Smooth muscle cell of the brain vasculature (primary cell): Measurements from ENCODE around the gene CD164.

ENCODE experiments used
- DNase-seq: peaks from one replicate; pipeline ENCODE4 v3.0.0-alpha.2; 2012; ENCODE audit warnings: low read depth, low spot score

CD164 gene

GRCh38 chr6:109381747-109382575 lies at the start of gene CD164:
Gene CD164, minus strand, starts transcription at chr6:109382467. Its CDS starts 89 bp downstream, at chr6:109382378.
- peak; percentile 87 for DNase-seq

GRCh38 chr6:109429496-109429895 lies 47.2 kb upstream of the CD164 start:
- no peak for DNase-seq

- no peak for DNase-seq
Measured at GRCh38 chr6:109428889-109429477, 46.7 kb upstream of the CD164 start.

GRCh38 chr6:109424946-109425345 lies 42.7 kb upstream of the CD164 start:
- DNase-seq: no peak

GRCh38 chr6:109421184-109421583 lies 38.9 kb upstream of the CD164 start:
- no peak for DNase-seq

GRCh38 chr6:109420751-109421150 lies 38.5 kb upstream of the CD164 start:
- no peak for DNase-seq

GRCh38 chr6:109417646-109418045 lies 35.4 kb upstream of the CD164 start:
- no peak for DNase-seq

- DNase-seq: no peak
Measured at GRCh38 chr6:109411034-109411433, 28.8 kb upstream of the CD164 start.

GRCh38 chr6:109406196-109406595 lies 23.9 kb upstream of the CD164 start:
- no peak for DNase-seq

GRCh38 chr6:109397020-109397419 lies 14.8 kb upstream of the CD164 start:
- DNase-seq: no peak

- DNase-seq: no peak
Measured at GRCh38 chr6:109396046-109396718, 13.9 kb upstream of the CD164 start.

GRCh38 chr6:109393886-109394281 lies 11.6 kb upstream of the CD164 start:
- DNase-seq: no peak

GRCh38 chr6:109393157-109393885 lies 11.1 kb upstream of the CD164 start:
- no peak for DNase-seq

GRCh38 chr6:109389650-109390274 lies 7.5 kb upstream of the CD164 start:
- no peak for DNase-seq

GRCh38 chr6:109388265-109388664 lies 6.0 kb upstream of the CD164 start:
- no peak for DNase-seq

- no peak for DNase-seq
Measured at GRCh38 chr6:109383438-109383940, 1.2 kb upstream of the CD164 start.

GRCh38 chr6:109382576-109383437 lies 540 bp upstream of the CD164 start:
- peak; percentile 90 for DNase-seq

GRCh38 chr6:109381061-109381746 lies 1.1 kb downstream of the CD164 start:
- DNase-seq: no peak

- no peak for DNase-seq
Measured at GRCh38 chr6:109379711-109380110, 2.6 kb downstream of the CD164 start.

- no peak for DNase-seq
Measured at GRCh38 chr6:109377717-109378116, 4.5 kb downstream of the CD164 start.
